ENCODE data around the gene BRF1. TPM values are rescaled to one million over a fixed set of nuclear protein-coding genes. Genes with fewer than 3 reads are reported as not detected.

BRF1 gene
- total and polyA plus RNA-seq, 4 donors, result 49.3 to 77.9 (median 62.3) TPM

GRCh38 chr14:105182296-105183020 is 118.3 kb downstream of the BRF1 start:
- Histone ChIP-seq H3K27me3 (ENCODE audit: control insufficient read depth, insufficient read depth, low read length) (no peaks in the 10 kb centered on the region), H3K36me3 (ENCODE audit: control insufficient read depth, insufficient read depth, low read length) (peaks cover 14% of the 10 kb centered on the region), H3K4me1 (ENCODE audit: control insufficient read depth, insufficient read depth, low read length) (peaks cover 27% of the 10 kb centered on the region), H3K27ac (ENCODE audit: low read depth, low read length) (no peak overlapping the region), H3K4me3 (ENCODE audit: low read depth, low read length) (no peak overlapping the region), H3K9me3 (ENCODE audit: control insufficient read depth, insufficient read depth, low read length) (no peaks in the 10 kb centered on the region)
- DNase-seq (ENCODE audit: low read depth in 4 of 6, low spot score in 6 of 6), result no peak
- WGBS (ENCODE audit: insufficient coverage), result 82% methylated on average over 22 of the region's 25 CpGs

GRCh38 chr14:105181549-105182295 is 119.1 kb downstream of the BRF1 start:
- no peak overlapping the region for H3K4me3 ChIP-seq (ENCODE audit: low read depth, low read length)
- no peak overlapping the region for H3K27ac ChIP-seq (ENCODE audit: low read depth, low read length)
- H3K4me1 ChIP-seq (ENCODE audit: control insufficient read depth, insufficient read depth, low read length), result peaks cover 28% of the 10 kb centered on the region
- peaks cover 20% of the 10 kb centered on the region for H3K36me3 ChIP-seq (ENCODE audit: control insufficient read depth, insufficient read depth, low read length)
- no peak for DNase-seq (ENCODE audit: low read depth in 4 of 6, low spot score in 6 of 6)
- WGBS (ENCODE audit: insufficient coverage), result 40% methylated on average over 19 of the region's 21 CpGs
- H3K27me3 ChIP-seq (ENCODE audit: control insufficient read depth, insufficient read depth, low read length), result no peaks in the 10 kb centered on the region
- H3K9me3 ChIP-seq (ENCODE audit: control insufficient read depth, insufficient read depth, low read length), result no peaks in the 10 kb centered on the region

- DNase-seq (ENCODE audit: low read depth in 4 of 6, low spot score in 6 of 6), result peak in 2 of 6 donors; percentile 77 to 86
- Histone ChIP-seq H3K9me3 (ENCODE audit: control insufficient read depth, insufficient read depth, low read length) (no peaks in the 10 kb centered on the region), H3K4me1 (ENCODE audit: control insufficient read depth, insufficient read depth, low read length) (peaks cover 36% of the 10 kb centered on the region), H3K4me3 (ENCODE audit: low read depth, low read length) (peak within 1 kb of the TSS; percentile 27), H3K36me3 (ENCODE audit: control insufficient read depth, insufficient read depth, low read length) (peaks cover 29% of the 10 kb centered on the region), H3K27ac (ENCODE audit: low read depth, low read length) (no peak within 1 kb of the TSS), H3K27me3 (ENCODE audit: control insufficient read depth, insufficient read depth, low read length) (no peaks in the 10 kb centered on the region)
- under 1% methylated on average over 89 of the region's 106 CpGs for WGBS (ENCODE audit: insufficient coverage)
Observed at GRCh38 chr14:105180592-105181548, 119.9 kb downstream of the BRF1 start, which contains the start of gene NUDT14. NUDT14 (minus strand) TSS chr14:105181312; CDS start chr14:105181209, 103 bp downstream.

GRCh38 chr14:105179191-105179590 is 121.6 kb downstream of the BRF1 start:
- no peak overlapping the region for H3K27ac ChIP-seq (ENCODE audit: low read depth, low read length)
- peaks cover 42% of the 10 kb centered on the region for H3K36me3 ChIP-seq (ENCODE audit: control insufficient read depth, insufficient read depth, low read length)
- 85% methylated on average over 13 of the region's 13 CpGs for WGBS (ENCODE audit: insufficient coverage)
- no peaks in the 10 kb centered on the region for H3K27me3 ChIP-seq (ENCODE audit: control insufficient read depth, insufficient read depth, low read length)
- H3K4me3 ChIP-seq (ENCODE audit: low read depth, low read length), result no peak overlapping the region
- DNase-seq (ENCODE audit: low read depth in 4 of 6, low spot score in 6 of 6), result no peak
- H3K4me1 ChIP-seq (ENCODE audit: control insufficient read depth, insufficient read depth, low read length), result peaks cover 36% of the 10 kb centered on the region
- H3K9me3 ChIP-seq (ENCODE audit: control insufficient read depth, insufficient read depth, low read length), result no peaks in the 10 kb centered on the region

GRCh38 chr14:105178868-105179140 is 122.0 kb downstream of the BRF1 start:
- DNase-seq (ENCODE audit: low read depth in 4 of 6, low spot score in 6 of 6), result no peak
- Histone ChIP-seq H3K27me3 (ENCODE audit: control insufficient read depth, insufficient read depth, low read length) (no peaks in the 10 kb centered on the region), H3K4me3 (ENCODE audit: low read depth, low read length) (no peak overlapping the region), H3K36me3 (ENCODE audit: control insufficient read depth, insufficient read depth, low read length) (peaks cover 42% of the 10 kb centered on the region), H3K27ac (ENCODE audit: low read depth, low read length) (no peak overlapping the region), H3K4me1 (ENCODE audit: control insufficient read depth, insufficient read depth, low read length) (peaks cover 36% of the 10 kb centered on the region), H3K9me3 (ENCODE audit: control insufficient read depth, insufficient read depth, low read length) (no peaks in the 10 kb centered on the region)
- WGBS (ENCODE audit: insufficient coverage), result 91% methylated on average over 11 of the region's 11 CpGs

- peaks cover 44% of the 10 kb centered on the region for H3K36me3 ChIP-seq (ENCODE audit: control insufficient read depth, insufficient read depth, low read length)
- no peak for DNase-seq (ENCODE audit: low read depth in 4 of 6, low spot score in 6 of 6)
- no peaks in the 10 kb centered on the region for H3K27me3 ChIP-seq (ENCODE audit: control insufficient read depth, insufficient read depth, low read length)
- no peak overlapping the region for H3K27ac ChIP-seq (ENCODE audit: low read depth, low read length)
- no peaks in the 10 kb centered on the region for H3K9me3 ChIP-seq (ENCODE audit: control insufficient read depth, insufficient read depth, low read length)
- 81% methylated on average over 18 of the region's 19 CpGs for WGBS (ENCODE audit: insufficient coverage)
- peaks cover 36% of the 10 kb centered on the region for H3K4me1 ChIP-seq (ENCODE audit: control insufficient read depth, insufficient read depth, low read length)
- no peak overlapping the region for H3K4me3 ChIP-seq (ENCODE audit: low read depth, low read length)
Observed at GRCh38 chr14:105178069-105178867, 122.5 kb downstream of the BRF1 start.

GRCh38 chr14:105177082-105177481 is 123.7 kb downstream of the BRF1 start:
- H3K27ac ChIP-seq (ENCODE audit: low read depth, low read length), result no peak overlapping the region
- H3K9me3 ChIP-seq (ENCODE audit: control insufficient read depth, insufficient read depth, low read length), result no peaks in the 10 kb centered on the region
- peaks cover 32% of the 10 kb centered on the region for H3K4me1 ChIP-seq (ENCODE audit: control insufficient read depth, insufficient read depth, low read length)
- no peak for DNase-seq (ENCODE audit: low read depth in 4 of 6, low spot score in 6 of 6)
- peaks cover 51% of the 10 kb centered on the region for H3K36me3 ChIP-seq (ENCODE audit: control insufficient read depth, insufficient read depth, low read length)
- no peaks in the 10 kb centered on the region for H3K27me3 ChIP-seq (ENCODE audit: control insufficient read depth, insufficient read depth, low read length)
- no peak overlapping the region for H3K4me3 ChIP-seq (ENCODE audit: low read depth, low read length)
- 71% methylated on average over 11 of the region's 11 CpGs for WGBS (ENCODE audit: insufficient coverage)

GRCh38 chr14:105176513-105176912 is 124.3 kb downstream of the BRF1 start:
- H3K27ac ChIP-seq (ENCODE audit: low read depth, low read length), result no peak overlapping the region
- H3K27me3 ChIP-seq (ENCODE audit: control insufficient read depth, insufficient read depth, low read length), result no peaks in the 10 kb centered on the region
- DNase-seq (ENCODE audit: low read depth in 4 of 6, low spot score in 6 of 6), result no peak
- H3K9me3 ChIP-seq (ENCODE audit: control insufficient read depth, insufficient read depth, low read length), result no peaks in the 10 kb centered on the region
- 67% methylated on average over 15 of the region's 15 CpGs for WGBS (ENCODE audit: insufficient coverage)
- H3K36me3 ChIP-seq (ENCODE audit: control insufficient read depth, insufficient read depth, low read length), result peaks cover 51% of the 10 kb centered on the region
- H3K4me1 ChIP-seq (ENCODE audit: control insufficient read depth, insufficient read depth, low read length), result peaks cover 30% of the 10 kb centered on the region
- no peak overlapping the region for H3K4me3 ChIP-seq (ENCODE audit: low read depth, low read length)
